ENCODE data around the gene ZFAND2B.
"Not testable (repeated sequence)": the region's sequence is repeated elsewhere in the genome, so short reads cannot be mapped to it uniquely, and the experiment has no call there.

ZFAND2B gene

DNA sequence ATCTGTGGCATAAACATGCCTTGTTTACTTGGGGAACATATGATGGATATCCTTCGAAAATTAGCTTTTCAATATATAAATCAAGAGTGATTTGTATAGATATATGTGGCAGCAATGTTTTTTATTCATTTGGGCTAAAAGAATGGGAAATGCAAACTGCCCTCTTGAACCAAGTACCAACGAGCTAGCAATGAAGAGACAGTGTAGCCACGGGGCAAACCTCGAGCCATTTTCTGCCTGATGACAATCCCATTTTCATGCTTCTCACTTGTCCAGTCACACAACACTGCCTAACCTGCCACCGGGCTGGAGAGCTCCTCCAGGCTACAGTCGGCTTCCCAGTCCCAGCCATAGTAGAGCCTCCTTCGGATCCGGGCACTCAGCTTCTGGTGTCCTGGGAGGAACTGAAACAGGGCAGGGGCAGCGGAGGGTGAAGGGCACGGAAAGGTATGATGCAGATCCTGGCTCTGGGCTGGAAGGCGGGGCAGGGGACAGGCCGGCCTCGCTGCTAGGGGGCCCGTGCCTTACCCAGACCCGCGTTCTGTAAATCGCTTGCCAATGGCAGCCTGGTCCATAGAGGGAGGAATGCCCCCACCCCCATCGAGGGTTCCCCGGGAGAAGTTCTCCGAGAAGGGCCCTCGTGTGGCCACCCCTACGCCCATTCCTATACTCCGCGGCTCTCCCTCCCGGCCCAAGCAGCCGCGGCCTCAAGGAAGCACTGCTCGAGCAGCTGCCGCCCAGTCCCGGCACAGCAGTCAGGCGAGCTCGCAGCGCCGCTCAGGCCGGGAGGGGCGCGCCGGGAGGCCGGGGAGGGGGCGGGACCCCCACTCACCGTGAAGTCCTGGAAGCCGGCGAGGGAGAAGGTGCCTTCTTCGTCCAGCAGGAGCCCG lies 30.4 kb upstream of the ZFAND2B start:
- peak; percentile 30 for DNase-seq

DNA sequence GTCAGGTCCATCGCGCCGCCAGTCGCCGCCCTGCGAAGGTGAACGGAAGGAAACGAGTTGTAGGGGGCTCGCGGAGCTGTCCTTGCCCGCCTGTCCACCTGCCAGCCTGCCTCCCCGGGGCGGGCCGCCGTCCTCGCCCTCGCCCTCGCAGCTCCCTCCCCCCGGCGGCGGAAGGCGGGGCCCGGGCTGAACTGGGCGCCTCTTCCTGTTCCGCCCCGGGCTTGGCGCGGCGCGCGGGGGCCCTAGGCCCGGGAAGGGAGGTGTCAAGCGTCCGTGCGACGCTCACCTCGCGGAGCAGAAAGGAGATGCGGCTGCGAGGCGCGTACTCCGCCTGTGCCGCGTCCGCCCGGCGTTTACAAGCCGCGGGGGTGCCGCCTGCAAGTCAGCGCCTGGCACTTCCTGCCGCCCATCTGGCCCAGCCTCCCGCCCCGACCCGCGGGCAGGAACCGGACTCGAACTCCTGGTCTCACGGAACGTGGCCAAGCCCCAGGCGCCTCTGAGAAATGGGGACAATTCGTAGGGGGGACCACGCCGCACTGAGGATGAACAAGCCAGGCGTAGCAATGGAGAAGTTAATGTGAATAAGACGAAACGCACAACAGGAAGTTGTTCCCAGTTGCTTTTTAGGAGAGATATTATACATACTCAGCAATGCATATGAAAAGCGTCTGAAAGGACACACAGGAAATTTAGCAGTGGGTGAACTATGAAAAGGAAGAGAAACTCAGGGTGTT lies 29.6 kb upstream of the ZFAND2B start, which contains the start of gene CNPPD1:
CNPPD1 (minus strand) TSS at position 108 of the 734 bp plus-strand sequence; CDS start at position 11, 97 bp downstream.
- DNase-seq, result peak; percentile 93

DNA sequence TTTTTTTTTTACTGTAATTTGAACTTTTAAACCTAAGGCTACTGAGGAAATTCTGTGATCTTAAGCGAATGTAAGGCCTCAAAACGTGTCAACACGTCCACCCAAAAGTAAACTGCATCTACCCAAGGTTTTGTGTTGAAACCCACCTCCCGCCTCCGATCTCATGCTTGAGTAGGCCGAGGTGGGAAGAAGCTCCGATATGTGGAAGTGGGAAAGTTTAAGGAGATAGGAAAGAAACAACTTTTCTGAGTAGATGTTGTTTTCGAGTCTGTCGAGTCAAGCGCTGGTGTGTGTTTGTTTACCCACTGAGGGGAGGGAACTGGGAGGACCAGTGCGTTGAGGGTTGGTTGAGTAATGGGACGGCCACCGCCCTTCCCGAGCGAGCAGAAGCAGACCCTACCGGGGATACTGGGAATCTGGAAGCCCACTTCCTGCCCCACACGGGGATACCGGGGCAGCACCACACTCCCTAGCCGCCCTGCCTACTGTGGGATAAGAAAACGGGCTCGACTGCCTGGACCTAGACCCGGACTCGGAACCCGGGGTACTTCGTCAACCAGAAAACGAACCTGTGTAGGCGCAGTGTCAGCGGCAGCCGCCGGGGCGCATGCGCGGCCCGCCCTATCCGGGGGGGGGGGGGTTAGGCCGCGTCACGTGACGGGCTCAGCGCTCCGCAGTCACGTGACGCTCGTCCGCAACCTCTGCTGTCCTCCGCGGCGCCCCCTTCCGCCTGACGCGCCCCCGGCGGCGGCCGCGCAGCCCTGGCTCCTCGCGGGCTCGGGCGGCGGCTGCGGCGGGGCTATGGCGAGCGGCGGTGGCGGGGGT lies 28.8 kb upstream of the ZFAND2B start, which contains the start of gene RETREG2:
RETREG2 (plus strand) TSS at position 724 of the 825 bp plus-strand sequence; CDS start at position 802, 78 bp downstream.
- DNase-seq, result peak; percentile 87

DNA sequence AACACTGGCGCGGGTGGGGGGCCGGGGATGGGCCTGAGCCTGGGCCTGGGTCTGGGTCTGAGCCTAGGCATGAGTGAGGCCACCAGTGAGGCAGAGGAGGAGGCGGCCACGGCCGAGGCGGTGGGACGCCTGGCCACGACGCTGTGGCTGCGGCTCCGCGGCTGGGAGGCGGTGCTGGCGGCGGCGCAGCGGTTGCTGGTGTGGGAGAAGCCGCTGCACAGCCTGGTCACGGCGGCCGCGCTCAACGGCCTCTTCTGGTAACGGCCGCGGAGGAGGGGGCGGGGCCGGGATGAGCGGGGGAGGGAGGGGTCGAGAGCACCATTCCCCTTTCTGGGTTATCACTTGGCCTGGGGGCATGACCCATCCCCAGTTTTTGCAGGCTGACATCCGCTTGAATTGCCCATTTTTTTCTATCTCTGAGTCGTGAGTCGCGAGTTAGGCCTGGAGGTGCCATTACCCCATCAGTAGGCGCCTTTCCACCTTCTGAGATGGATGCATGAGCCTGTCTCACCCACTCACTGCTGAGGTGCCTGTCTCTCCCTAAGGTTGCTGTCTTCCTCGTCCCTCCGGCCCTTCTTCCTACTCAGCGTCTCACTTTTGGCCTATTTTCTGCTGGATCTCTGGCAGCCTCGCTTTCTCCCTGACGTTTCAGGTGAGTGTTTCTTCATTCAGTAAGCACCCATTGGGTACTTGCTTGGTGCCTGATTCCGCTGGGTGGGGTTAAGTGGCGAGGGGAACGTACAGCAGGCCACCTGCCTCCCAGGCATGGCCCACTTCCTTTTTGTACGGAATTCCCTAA lies 28.0 kb upstream of the ZFAND2B start:
- DNase-seq, result peak; percentile 56

DNA sequence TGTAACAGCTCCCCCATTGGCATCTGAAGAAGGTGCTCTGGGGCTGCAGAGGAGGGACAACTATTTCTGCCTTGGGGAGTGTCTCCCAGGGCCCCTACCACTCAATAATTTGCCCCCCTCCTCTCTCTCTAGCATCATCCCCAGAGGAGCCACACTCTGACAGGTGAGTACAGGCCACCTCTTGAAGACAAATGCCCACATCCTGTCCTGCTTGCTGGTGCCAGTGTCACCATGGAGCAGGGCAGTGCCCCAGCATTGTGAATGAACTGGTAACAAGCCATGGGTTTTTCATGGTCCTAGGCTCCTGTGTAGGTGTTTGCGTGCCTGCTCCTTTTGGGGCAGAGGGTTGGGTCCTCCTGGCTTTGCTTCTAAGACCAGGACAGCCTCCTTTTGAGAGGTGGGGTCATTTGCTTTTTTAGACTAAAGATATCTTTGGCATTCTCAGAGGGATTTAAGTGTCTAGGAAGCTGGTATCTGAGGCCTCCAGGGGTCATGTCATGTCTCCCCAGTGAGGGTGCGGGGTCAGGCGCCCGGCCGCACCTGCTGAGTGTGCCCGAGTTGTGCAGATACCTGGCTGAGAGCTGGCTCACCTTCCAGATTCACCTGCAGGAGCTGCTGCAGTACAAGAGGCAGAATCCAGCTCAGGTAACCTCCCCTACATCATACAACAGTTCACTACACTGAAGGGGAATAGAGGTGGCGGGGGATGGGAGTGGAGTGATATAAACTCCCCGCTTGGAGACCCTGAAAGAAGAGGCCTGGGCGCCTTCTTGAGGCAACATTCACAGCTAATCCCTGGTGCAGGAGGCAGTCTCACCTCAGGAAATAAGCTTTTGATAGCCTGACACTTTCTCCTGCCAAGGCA lies 26.7 kb upstream of the ZFAND2B start:
- DNase-seq, result no peak

DNA sequence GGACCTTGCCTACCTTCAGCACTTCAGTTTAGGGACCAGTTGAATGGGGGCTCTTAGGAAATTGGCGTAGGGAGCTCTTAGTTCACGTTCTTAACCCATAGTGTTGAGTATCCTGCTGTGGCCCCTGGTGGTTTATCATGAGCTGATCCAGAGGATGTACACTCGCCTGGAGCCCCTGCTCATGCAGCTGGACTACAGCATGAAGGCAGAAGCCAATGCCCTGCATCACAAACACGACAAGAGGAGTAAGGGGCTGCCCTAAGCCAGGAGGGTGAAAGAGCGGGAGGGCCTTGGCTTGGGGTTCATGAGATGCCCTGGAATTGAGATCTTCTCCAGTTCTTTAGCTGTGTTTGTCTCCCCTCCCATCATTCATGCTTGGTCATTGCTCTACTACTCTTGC lies 25.6 kb upstream of the ZFAND2B start:
- DNase-seq, result no peak

DNA sequence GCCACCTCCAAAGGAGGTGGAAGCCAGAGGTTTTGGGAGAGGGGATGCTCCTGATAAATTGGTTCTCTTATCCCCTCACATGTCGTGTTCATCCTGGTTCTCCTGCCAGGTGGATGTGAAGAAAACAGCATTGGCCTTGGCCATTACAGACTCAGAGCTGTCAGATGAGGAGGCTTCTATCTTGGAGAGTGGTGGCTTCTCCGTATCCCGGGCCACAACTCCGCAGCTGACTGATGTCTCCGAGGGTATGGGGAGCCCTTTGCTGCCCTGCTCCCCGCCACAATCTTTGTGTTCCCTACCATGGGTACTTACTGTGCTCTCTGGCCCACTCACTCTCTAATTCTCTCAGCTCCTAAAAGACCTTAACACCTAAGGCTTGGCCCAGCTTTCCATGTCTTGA lies 25.1 kb upstream of the ZFAND2B start:
- DNase-seq, result no peak

DNA sequence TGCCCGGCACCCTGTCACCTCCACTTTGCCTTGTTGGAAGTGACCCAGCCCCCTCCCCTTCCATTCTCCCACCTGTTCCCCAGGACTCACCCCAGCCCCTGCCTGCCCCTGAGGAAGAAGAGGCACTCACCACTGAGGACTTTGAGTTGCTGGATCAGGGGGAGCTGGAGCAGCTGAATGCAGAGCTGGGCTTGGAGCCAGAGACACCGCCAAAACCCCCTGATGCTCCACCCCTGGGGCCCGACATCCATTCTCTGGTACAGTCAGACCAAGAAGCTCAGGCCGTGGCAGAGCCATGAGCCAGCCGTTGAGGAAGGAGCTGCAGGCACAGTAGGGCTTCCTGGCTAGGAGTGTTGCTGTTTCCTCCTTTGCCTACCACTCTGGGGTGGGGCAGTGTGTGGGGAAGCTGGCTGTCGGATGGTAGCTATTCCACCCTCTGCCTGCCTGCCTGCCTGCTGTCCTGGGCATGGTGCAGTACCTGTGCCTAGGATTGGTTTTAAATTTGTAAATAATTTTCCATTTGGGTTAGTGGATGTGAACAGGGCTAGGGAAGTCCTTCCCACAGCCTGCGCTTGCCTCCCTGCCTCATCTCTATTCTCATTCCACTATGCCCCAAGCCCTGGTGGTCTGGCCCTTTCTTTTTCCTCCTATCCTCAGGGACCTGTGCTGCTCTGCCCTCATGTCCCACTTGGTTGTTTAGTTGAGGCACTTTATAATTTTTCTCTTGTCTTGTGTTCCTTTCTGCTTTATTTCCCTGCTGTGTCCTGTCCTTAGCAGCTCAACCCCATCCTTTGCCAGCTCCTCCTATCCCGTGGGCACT lies 24.0 kb upstream of the ZFAND2B start:
- peak; percentile 38 for DNase-seq

DNA sequence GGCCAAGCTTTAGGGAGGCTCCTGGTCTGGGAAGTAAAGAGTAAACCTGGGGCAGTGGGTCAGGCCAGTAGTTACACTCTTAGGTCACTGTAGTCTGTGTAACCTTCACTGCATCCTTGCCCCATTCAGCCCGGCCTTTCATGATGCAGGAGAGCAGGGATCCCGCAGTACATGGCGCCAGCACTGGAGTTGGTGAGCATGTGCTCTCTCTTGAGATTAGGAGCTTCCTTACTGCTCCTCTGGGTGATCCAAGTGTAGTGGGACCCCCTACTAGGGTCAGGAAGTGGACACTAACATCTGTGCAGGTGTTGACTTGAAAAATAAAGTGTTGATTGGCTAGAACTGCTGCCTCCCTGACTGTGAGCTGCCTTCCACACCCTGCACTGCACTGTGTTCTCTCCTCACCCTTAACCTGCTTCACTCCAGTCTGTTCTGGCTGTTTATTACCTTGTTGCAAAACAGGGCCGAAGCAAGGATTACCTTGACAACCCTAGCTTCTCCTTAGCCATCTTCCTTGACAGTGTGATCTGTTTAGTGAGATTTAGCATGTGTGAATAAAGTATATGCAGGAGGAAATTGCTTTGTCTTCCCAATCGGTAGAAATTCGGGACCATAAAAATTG lies 23.3 kb upstream of the ZFAND2B start:
- DNase-seq, result no peak

DNA sequence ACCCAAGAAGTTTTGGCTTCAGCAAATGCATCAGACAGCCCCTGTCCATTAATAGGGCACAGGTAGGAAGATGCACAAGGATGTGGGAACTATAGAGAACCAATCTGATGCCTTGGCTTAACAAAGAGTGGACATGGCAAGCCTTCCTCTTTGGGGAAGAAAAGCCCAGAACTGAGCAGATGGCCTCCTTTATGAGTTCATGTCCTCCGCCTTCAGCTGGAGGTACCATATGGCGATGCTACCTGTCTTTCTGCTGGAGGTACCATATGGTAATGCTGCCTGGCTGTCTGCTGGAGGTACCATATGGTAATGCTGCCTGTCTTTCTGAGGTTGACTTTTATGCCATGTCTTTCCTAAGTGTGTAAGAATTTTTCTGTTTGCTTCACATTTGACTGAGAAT lies 22.5 kb upstream of the ZFAND2B start:
- no peak for DNase-seq

DNA sequence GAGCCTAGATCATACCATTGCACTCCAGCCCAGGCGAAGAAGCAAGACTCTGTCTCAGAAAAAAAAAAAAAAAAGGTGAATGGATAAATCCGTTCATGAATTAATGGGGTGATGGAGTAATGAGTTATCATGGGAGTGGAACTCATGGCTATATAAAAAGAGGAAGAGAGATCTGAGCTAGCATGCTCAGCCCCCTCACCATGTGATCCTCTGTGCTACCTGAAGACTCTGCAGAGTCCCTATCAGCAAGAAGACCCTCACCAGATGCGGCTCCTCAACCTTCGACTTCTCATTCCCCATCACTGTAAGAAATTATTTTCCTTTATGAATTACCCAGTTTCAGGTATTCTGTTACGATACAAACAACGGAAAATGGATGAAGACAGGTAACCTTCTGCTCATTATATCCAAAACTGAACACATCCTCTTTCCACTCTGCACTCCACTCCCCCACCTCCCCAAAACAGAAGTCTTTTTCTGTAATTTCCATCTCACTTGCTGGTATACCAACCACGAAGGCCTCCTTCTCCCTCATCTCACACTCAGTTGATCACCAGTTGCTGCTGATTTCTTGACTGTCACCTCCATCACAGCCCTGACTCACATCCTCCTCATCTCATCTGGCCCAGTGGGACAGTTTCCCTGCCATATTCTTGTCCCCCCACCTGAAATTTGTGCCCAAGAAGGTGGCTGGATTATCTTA lies 19.7 kb upstream of the ZFAND2B start:
- peak; percentile 39 for DNase-seq

DNA sequence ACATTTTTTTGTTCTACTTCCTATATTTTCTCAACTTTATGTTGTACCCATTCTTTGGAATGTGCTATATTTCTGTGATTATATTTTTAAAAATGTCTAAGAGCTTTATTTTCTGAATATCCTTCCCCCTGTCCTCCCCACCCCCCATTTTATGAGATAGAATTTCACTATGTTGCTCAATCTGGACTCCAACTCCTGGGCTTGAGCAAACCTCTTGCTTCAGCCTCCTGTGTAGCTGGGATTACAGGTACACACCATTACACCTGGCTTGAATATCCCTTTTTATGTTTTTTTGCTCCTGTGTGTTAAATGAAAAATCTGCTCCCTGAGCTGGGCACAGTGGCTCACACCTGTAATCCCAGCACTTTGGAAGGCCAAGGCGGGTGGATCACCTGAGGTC lies 9.2 kb upstream of the ZFAND2B start:
- DNase-seq, result no peak

DNA sequence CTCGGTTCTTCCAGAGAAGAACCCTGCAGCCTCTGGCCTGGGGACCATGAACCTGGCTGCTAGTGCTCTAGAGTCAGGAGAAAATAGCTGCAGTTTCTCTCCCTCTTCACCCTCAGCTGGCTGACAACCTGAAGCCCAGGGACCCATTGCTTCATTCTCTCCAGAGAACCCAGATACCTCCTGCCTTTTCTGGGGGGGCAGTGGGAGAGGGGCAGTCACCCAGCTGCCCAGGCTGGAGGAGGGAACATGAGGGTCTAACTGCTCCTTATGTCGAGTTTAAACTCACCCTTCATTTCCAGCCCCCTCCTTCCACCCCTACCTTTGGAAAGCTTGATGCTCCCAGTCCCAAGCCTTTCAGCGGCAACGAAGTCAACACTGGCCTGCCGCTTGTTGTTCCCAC lies 7.6 kb upstream of the ZFAND2B start:
- no peak for DNase-seq

DNA sequence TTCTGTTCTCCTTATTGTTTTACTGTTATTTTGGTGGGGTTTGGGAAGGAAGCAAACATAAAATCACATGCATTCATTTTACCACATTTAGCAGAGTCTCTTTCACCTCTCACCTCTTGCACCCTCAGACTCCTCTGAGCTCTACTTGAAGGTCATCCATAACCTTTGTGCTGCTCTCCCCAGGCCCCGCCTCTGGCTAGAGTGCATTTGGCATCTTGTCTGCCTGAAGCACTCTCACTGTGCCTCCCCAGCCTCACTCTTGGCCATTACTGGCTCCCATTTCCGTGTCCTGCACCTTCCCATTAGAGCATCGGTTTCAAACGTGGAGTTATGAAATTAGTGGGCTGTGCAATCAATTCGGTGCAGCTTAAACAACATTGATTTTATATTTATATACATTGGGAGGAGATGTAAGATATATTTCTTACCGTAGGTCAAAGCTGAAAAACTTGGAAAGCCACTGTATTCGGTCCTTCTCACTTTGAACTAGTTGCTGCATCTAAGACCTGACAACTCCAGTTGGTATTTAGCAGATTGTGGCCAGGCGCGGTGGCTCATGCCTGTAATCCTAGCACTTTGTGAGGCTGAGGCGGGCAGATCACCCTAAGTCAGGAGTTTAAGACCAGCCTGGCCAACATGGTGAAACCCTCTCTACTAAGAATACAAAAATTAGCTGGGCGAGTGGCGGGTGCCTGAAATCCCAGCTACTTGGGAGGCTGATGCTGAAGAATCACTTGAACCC lies 6.9 kb upstream of the ZFAND2B start:
- DNase-seq, result no peak

DNA sequence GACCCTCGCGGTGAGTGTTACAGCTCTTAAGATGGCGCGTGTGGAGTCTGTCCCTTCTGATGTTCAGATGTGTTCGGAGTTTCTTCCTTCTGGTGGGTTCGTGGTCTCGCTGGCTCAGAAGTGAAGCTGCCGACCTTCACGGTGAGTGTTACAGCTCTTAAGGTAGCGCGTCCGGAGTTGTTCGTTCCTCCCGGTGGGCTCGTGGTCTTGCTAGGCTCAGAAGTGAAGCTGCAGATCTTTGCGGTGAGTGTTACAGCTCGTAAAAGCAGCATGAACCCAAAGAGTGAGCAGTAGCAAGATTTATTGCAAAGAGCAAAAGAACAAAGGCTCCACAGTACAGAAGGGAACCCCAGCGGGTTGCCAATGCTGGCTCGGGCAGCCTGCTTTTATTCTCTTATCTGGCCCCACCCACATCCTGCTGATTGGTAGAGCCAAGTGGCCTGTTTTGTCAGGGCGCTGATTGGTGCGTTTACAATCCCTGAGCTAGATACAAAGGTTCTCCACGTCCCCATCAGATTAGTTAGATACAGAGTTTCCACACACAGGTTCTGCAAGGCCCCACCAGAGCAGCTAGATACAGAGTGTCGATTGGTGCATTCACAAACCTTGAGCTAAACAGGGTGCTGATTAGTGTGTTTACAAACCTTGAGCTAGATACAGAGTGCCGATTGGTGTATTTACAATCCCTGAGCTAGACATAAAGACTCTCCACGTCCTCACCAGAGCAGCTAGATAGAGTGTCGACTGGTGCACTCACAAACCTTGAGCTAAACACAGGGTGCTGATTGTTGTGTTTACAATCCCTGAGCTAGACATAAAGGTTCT lies 5.9 kb upstream of the ZFAND2B start:
- DNase-seq, result peak; percentile 17

DNA sequence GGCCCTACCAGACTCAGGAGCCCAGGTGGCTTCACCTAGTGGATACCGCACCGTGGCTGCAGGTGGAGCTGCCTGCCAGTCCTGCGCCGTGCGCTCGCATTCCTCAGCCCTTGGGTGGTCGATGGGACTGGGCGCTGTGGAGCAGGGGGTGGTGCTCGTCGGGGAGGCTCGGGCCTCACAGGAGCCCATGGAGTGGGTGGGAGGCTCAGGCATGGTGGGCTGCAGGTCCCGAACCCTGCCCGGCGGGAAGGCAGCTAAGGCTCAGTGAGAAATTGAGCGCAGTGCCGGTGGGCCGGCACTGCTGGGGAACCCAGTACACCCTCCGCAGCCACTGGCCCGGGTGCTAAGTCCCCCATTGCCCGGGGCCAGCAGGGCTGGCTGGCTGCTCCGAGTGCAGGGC lies 5.3 kb upstream of the ZFAND2B start:
- DNase-seq, result not testable (repeated sequence)

DNA sequence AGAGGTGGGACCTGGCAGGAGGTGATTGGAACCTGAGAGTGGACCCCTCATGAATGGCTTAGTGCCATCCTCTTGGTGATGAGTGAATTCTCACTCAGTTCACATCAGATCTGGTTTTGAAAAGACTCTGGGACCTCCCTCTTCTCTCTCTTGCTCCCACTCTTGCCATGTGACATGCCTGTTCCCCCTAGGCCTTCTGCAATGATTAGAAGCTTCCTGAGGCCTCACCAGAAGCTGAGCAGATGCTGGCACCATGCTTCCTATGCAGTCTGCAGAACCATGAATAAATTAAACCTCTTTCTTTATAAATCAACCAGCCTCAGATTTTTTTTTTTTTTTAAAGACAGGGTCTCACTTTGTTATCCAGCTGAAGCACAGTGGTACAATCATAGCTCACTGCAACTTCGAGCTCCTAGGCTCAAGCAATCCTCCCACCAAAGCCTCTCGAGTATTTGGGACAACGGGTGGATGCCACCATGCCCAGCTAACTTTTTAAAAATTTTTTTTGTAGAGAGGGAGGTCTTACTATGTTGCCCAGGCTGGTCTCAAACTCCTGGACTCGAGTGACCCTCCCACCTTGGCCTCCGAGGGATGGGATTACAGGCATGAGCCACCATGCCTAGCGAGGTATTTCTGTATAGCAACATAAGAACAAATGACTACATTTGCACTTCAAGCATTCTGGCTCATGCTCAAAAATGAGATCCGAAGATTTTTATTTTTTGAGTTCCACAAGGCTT lies 2.0 kb upstream of the ZFAND2B start:
- no peak for DNase-seq
